ENCODE results near the gene GCSAML.
"Not testable (repeated sequence)": the region's sequence is repeated elsewhere in the genome, so short reads cannot be mapped to it uniquely, and the experiment has no call there.

GCSAML gene

DNA sequence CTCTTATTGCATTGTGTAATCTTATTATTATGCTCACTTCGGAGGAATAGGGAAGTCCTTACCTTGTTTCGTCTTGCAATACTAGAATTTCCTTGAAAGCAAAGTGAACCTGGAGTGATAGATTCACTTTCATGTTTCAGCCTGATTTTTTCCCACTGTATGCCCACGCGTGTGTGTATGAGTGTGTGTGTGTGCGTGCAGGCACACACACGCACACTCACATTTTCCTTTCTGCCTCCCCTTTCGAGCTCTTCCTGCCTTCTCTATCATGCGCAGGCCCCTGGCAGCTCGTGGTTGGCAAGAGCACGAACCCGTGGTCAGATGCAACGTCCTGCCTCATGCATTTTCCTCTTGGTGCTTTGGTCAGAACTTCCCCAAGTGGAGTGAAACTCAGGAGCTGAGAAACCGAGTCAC is at the start of gene GCSAML:
Gene GCSAML, plus strand, starts transcription at position 366 of the 414 bp plus-strand sequence. CDS start 58 bp downstream, outside the sequence.
- no peak within 1 kb of the TSS for H3K4me3 ChIP-seq (ENCODE audit: low read depth, low read length)
- TF ChIP-seq, protein P1, sequence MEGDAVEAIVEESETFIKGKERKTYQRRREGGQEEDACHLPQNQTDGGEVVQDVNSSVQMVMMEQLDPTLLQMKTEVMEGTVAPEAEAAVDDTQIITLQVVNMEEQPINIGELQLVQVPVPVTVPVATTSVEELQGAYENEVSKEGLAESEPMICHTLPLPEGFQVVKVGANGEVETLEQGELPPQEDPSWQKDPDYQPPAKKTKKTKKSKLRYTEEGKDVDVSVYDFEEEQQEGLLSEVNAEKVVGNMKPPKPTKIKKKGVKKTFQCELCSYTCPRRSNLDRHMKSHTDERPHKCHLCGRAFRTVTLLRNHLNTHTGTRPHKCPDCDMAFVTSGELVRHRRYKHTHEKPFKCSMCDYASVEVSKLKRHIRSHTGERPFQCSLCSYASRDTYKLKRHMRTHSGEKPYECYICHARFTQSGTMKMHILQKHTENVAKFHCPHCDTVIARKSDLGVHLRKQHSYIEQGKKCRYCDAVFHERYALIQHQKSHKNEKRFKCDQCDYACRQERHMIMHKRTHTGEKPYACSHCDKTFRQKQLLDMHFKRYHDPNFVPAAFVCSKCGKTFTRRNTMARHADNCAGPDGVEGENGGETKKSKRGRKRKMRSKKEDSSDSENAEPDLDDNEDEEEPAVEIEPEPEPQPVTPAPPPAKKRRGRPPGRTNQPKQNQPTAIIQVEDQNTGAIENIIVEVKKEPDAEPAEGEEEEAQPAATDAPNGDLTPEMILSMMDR (IDR thresholded peaks at IDR 0.05; ENCODE audit: low read depth, low read length, missing control alignments): no peak
- in situ Hi-C loops (cut with HindIII; ENCODE audit: low sequenced_read_pairs): no loop called here
- DNase-seq (ENCODE audit: low read depth): no peak

DNA sequence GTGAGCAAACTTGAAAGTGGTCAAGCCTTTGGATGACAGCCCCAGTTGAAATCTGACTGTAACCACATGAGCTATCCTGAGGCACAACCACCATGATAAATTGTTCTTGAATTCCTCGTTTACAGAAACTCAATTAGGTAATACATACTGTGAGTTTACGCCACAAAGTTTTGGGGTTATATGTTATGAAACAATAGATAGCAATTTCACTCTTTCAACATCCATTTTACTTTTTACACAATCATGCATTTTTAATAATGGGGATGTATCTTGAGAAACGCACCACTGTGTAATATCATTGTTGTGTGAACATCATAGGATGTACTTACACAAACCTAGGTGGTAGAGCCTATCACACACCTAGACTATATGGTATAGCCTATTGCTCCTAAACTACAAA is 48.1 kb upstream of the GCSAML start:
- no peak for DNase-seq (ENCODE audit: low read depth)
- in situ Hi-C loops (cut with HindIII; ENCODE audit: low sequenced_read_pairs): no loop called here
- TF ChIP-seq, protein P1 (IDR thresholded peaks at IDR 0.05; ENCODE audit: low read depth, low read length, missing control alignments): no peak
- H3K4me3 ChIP-seq (ENCODE audit: low read depth, low read length): no peak overlapping the region

DNA sequence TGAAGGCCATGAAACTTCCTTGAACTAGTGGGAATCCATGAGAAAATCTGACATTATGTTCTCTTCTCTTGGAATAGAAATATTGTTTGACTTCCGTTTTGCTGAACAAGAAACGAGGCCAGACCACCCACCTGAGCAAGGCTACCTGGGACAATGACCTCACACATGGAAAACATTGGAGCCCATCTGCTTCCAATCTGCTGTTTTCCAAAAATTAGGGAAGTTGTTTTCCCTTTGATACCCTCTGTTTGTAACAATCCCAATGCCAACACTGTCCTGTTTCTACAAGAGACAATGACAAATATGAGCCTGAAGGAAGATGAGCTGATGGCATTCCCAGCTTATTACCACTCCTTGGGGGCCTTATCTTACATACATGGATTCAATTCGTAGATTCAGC is 42.1 kb upstream of the GCSAML start:
- TF ChIP-seq, protein P1 (IDR thresholded peaks at IDR 0.05; ENCODE audit: low read depth, low read length, missing control alignments): no peak
- in situ Hi-C loops (cut with HindIII; ENCODE audit: low sequenced_read_pairs): no loop called here
- H3K4me3 ChIP-seq (ENCODE audit: low read depth, low read length): no peak overlapping the region
- no peak for DNase-seq (ENCODE audit: low read depth)

DNA sequence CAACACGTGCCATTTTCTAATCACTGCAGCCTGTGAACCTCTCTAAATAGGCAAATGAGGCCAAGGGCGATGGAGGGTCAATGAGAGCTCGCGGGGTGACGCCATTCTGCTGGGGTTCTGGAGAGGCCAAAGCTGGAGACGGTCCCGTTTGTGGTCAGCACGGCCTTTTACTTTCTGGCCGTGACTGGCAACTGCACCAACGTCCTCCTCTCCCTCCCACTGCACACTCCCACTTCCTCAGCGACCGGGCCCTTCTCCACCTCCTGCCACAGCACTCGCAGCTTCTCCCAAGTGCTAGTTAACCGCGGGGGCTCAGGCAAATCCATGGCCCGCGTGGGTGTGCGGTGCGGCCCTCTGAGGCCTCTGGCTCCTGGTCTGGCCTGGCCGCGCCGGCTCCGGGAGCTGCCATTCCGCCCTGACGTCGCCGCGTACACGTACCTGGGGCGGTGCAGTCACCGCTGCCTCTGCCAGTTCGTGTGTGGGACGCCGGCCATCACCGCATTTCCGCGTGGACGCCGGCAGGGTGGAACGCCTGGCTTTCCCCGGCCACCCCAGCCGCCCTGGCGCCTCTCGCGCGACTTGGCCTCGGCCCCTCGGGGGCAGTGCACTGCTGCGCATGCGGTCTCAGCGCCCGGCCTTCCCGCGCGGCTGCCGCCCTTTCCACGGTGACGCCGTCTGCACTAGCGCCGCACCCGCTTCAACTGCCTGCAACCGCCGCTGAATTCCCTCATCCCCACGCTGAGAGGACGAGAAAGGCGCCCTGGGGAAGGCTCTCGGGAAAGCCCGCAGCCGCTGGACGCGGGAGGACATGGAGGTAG is 30.9 kb upstream of the GCSAML start:
- H3K4me3 ChIP-seq (ENCODE audit: low read depth, low read length): no peak overlapping the region
- in situ Hi-C loops (cut with HindIII; ENCODE audit: low sequenced_read_pairs): no loop called here
- TF ChIP-seq, protein P1 (IDR thresholded peaks at IDR 0.05; ENCODE audit: low read depth, low read length, missing control alignments): no peak
- DNase-seq (ENCODE audit: low read depth): no peak

DNA sequence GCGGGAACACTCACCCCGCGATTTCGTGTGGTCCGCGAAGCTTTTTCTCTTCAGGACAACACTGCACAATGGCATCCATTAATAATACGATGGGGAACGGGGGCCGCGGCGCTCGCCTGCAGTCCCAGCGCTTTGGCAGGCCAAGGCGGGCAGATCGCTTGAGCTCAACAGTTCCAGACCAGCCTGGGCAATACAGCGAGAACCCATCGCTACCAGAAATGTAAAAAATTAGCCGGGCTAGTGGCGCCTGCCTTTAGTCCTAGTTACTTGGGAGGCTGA is 30.4 kb upstream of the GCSAML start:
- DNase-seq (ENCODE audit: low read depth): no peak
- TF ChIP-seq, protein P1 (IDR thresholded peaks at IDR 0.05; ENCODE audit: low read depth, low read length, missing control alignments): no peak
- in situ Hi-C loops (cut with HindIII; ENCODE audit: low sequenced_read_pairs): no loop called here
- no peak overlapping the region for H3K4me3 ChIP-seq (ENCODE audit: low read depth, low read length)

DNA sequence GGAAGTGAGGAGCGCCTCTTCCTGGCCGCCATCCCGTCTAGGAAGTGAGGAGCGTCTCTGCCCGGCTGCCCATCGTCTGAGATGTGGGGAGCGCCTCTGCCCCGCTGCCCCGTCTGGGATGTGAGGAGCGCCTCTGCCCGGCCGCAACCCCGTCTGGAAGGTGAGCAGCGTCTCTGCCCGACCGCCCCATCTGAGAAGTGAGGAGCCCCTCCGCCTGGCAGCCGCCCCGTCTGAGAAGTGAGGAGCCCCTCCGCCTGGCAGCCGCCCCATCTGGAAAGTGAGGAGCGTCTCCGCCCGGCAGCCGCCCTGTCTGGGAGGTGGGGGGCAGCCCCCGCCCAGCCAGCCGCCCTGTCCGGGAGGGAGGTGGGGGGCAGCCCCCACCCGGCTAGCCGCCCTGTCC is 27.0 kb upstream of the GCSAML start:
- DNase-seq (ENCODE audit: low read depth); H3K4me3 ChIP-seq (ENCODE audit: low read depth, low read length); in situ Hi-C loops (cut with HindIII; ENCODE audit: low sequenced_read_pairs): not testable (repeated sequence)

DNA sequence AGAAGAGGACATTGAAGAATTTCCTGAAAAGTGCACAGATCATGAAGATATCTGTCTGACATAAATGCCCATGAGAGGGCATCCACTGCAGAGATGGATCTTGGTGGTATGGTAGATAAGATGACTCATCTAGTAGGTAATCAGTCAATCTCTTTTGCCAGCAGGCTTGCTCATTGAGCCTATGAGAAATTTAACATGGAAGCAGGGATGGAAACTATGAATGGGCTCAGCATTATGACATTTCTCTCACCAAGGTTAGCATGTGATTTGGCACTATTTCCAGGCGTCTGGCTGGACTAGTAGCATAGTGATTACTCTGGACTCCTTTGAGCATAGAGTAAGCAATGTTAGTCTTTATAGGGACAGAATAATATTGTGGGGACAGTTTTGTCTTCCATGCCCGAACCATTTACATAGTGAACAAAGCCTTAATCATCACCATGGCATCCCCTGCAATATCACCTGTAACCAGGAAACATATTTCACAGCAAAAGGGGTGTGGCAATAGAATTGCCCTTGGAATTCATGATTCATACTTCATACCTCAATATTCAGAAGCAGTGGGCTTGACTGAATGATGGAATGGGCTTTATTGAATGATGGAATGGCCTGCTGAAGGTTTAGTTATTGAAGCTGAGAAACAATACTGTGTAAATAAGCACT is 20.0 kb upstream of the GCSAML start:
- DNase-seq (ENCODE audit: low read depth): no peak
- no peak overlapping the region for H3K4me3 ChIP-seq (ENCODE audit: low read depth, low read length)
- in situ Hi-C loops (cut with HindIII; ENCODE audit: low sequenced_read_pairs): no loop called here
- TF ChIP-seq, protein P1 (IDR thresholded peaks at IDR 0.05; ENCODE audit: low read depth, low read length, missing control alignments): no peak

Data from astrocyte of the cerebellum (primary cell).